PC-3 (cell line): Measurements from ENCODE around the gene COL25A1. TPM values are rescaled to one million over a fixed set of nuclear protein-coding genes. Genes with fewer than 3 reads are reported as not detected.

Source experiments
- ATAC-seq: fragments of 200-7000 bp; cut with Tn5 transposase; 2 replicates; pipeline ENCODE4 v1.9.1; 2020; ENCODE audit warnings: mild to moderate bottlenecking, moderate library complexity
- BruUV-seq: library from RNA; stranded (reverse); fragments of 400-500 nt; replicated peaks from 2 replicates; lab custom pipeline; 2021; lab: Mats Ljungman, UMichigan
- CTCF ChIA-PET: fragments of 300-600 bp; sonication (Branson Sonifier 250); formaldehyde crosslinking; loops from one replicate; lab custom pipeline; 2022; ENCODE audit warnings: antibody characterized with exemption; lab: Charles Lee
- POLR2A ChIA-PET: fragments of 300-600 bp; sonication (Branson Sonifier 250); formaldehyde crosslinking; loops from one replicate; lab custom pipeline; 2022; ENCODE audit warnings: antibody characterized with exemption; ENCODE audit not compliant: unreplicated experiment; lab: Charles Lee
- DNase-seq: peaks from one replicate; pipeline ENCODE4 v3.0.0-alpha.2; 2015
- H2AFZ ChIP-seq: fragments of 300-600 bp; sonication (generic); 2 replicates; pipeline ENCODE4 v1.6.0; 2016; ENCODE audit warnings: antibody characterized with exemption, low read length
- H3F3A ChIP-seq: fragments of 300-600 bp; sonication (generic); one replicate; pipeline ENCODE4 v1.6.0; 2017; ENCODE audit warnings: antibody characterized with exemption, low read length, control low read depth, mild to moderate bottlenecking; ENCODE audit not compliant: unreplicated experiment
- H3K27ac ChIP-seq: fragments of 300-600 bp; sonication (generic); 2 replicates; pipeline ENCODE4 v1.5.1; 2016; ENCODE audit warnings: mild to moderate bottlenecking, low read length
- H3K27me3 ChIP-seq: fragments of 300-600 bp; sonication (generic); 2 replicates; pipeline ENCODE4 v1.6.1; 2016; ENCODE audit warnings: low read length, mixed read lengths
- H3K36me3 ChIP-seq: fragments of 300-600 bp; sonication (generic); 2 replicates; pipeline ENCODE4 v1.6.1; 2016; ENCODE audit warnings: low read depth, mixed run types, low read length, mixed read lengths
- H3K4me1 ChIP-seq: fragments of 300-600 bp; sonication (generic); 2 replicates; pipeline ENCODE4 v1.5.1; 2016; ENCODE audit warnings: low read length; ENCODE audit not compliant: insufficient read depth
- H3K4me2 ChIP-seq: fragments of 300-600 bp; sonication (generic); 2 replicates; pipeline ENCODE4 v1.6.0; 2016; ENCODE audit warnings: low read length
- H3K4me3 ChIP-seq: fragments of 300-600 bp; sonication (generic); 2 replicates; pipeline ENCODE4 v1.5.1; 2016; ENCODE audit warnings: mild to moderate bottlenecking, low read length, mixed read lengths
- H3K79me2 ChIP-seq: fragments of 300-600 bp; sonication (generic); 2 replicates; pipeline ENCODE4 v1.6.1; 2017; ENCODE audit warnings: low read length, mixed read lengths
- H3K9ac ChIP-seq: fragments of 300-600 bp; sonication (generic); 2 replicates; pipeline ENCODE4 v1.6.0; 2016; ENCODE audit warnings: mild to moderate bottlenecking, low read length
- H3K9me2 ChIP-seq: fragments of 300-600 bp; sonication (generic); replicated peaks from 2 replicates; pipeline ENCODE4 v1.6.1; 2016; ENCODE audit warnings: mixed run types, low read length, mixed read lengths
- H3K9me3 ChIP-seq: fragments of 300-600 bp; sonication (generic); 2 replicates; pipeline ENCODE4 v1.6.1; 2016; ENCODE audit warnings: low read length, mixed read lengths
- H4K20me1 ChIP-seq: fragments of 300-600 bp; sonication (generic); 2 replicates; pipeline ENCODE4 v1.6.1; 2016; ENCODE audit warnings: low read length, mixed read lengths
- CTCF ChIP-seq: fragments of 300-600 bp; sonication (generic); conservative IDR thresholded peaks from 2 replicates; pipeline ENCODE4 v1.5.1; 2017; ENCODE audit warnings: antibody characterized with exemption, low read depth, mild to moderate bottlenecking, low read length
- EZH2 ChIP-seq: fragments of 300-600 bp; sonication (generic); IDR thresholded peaks from one replicate; pipeline ENCODE4 v1.6.1; 2017; ENCODE audit warnings: antibody characterized with exemption, mild to moderate bottlenecking, low read length; ENCODE audit not compliant: unreplicated experiment
- EZH2phosphoT487 ChIP-seq: fragments of 300-600 bp; sonication (generic); IDR thresholded peaks from 2 replicates; pipeline ENCODE4 v1.6.1; 2018; ENCODE audit warnings: mild to moderate bottlenecking, antibody characterized with exemption, low read length, borderline replicate concordance
- intact Hi-C: fragments of 100-400 bp; cut with micrococcal nuclease; formaldehyde crosslinking; loops from 2 replicates; pipeline ENCODE4 v1.9.0; 2023
- total RNA-seq: library from RNA; depleted of rRNA; stranded (reverse); fragments of >200 nt; gene quantifications from 2 replicates; pipeline ENCODE4 v1.2.3, GENCODE V29; 2014

Gene COL25A1
- total RNA-seq, 1 experiment from 2014 or later, result not detected

GRCh38 chr4:108926061-108926460 lies 376.4 kb downstream of the COL25A1 start:
- Histone ChIP-seq H3K27ac (no peak overlapping the region), H3K4me2 (no peak overlapping the region), H3K36me3 (no peaks in the 10 kb centered on the region), H2AFZ (no peak overlapping the region), H4K20me1 (no peaks in the 10 kb centered on the region), H3K4me1 (no peaks in the 10 kb centered on the region), H3K79me2 (no peaks in the 10 kb centered on the region), H3K27me3 (peaks cover 14% of the 10 kb centered on the region), H3K9ac (no peak overlapping the region), H3K4me3 (no peak overlapping the region), H3K9me3 (no peaks in the 10 kb centered on the region), H3F3A (no peaks in the 10 kb centered on the region), H3K9me2 (no peaks in the 10 kb centered on the region)
- CTCF ChIA-PET, result no interaction called here
- ATAC-seq, result no peak
- POLR2A ChIA-PET, result no interaction called here
- BruUV-seq, result no TSS peak
- TF ChIP-seq EZH2phosphoT487, result no peak
- TF ChIP-seq CTCF, result no peak
- no peak for TF ChIP-seq EZH2
- intact Hi-C loops, result no loop called here
- no peak for DNase-seq

GRCh38 chr4:108922191-108922590 lies 380.3 kb downstream of the COL25A1 start:
- no TSS peak for BruUV-seq
- POLR2A ChIA-PET, result no interaction called here
- no peaks in the 10 kb centered on the region for H3F3A ChIP-seq

More at GRCh38 chr4:108922191-108922590, 380.3 kb downstream of the COL25A1 start:
- ATAC-seq, result no peak
- Histone ChIP-seq H3K4me2 (no peak overlapping the region), H2AFZ (no peak overlapping the region), H3K9me2 (no peaks in the 10 kb centered on the region), H3K9me3 (no peaks in the 10 kb centered on the region), H3K27me3 (peaks cover 26% of the 10 kb centered on the region), H3K9ac (no peak overlapping the region), H3K4me3 (no peak overlapping the region), H3K79me2 (no peaks in the 10 kb centered on the region), H3K4me1 (no peaks in the 10 kb centered on the region), H3K36me3 (no peaks in the 10 kb centered on the region), H3K27ac (no peak overlapping the region), H4K20me1 (no peaks in the 10 kb centered on the region)
- CTCF ChIA-PET, result no interaction called here
- TF ChIP-seq EZH2, result no peak
- no peak for TF ChIP-seq EZH2phosphoT487
- no peak for TF ChIP-seq CTCF
- DNase-seq, result no peak
- intact Hi-C loops, result no loop called here
